ENCODE measurements around the gene FLT3.

The FLT3 gene

DNA sequence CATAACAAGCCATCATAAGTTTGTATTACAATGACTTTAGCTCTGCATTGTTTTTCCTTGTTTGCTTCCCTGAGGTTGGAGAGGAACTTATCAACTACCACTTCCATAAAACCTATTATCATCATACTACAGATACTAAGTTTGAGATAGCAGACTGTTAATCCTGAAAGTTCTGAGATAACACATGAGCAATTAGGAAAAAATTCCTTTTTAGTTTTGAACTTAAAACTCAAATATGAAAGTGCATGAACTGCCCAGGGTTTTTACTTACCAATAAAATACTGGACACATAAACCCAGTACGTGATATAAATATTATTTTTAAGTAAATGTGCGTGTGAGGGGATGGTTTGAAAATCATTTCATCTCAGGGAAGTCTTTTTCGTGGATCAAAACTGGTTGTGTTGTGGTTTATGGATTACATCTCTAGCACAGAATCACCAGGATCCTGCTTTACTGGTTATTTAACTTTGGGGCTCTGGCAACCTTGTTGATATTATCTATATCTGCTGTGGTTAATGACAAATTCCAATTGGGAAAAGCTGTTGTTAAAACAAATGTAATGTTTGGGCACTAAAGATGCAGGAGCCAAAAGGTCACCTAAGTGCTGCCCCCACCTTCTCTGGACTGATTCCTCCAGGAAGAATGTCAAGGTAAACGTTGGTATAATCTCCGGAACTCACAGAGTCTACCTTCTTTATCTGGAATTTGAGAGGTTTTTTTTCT, 143.6 kb downstream of the FLT3 start:
- DNase-seq: no peak

DNA sequence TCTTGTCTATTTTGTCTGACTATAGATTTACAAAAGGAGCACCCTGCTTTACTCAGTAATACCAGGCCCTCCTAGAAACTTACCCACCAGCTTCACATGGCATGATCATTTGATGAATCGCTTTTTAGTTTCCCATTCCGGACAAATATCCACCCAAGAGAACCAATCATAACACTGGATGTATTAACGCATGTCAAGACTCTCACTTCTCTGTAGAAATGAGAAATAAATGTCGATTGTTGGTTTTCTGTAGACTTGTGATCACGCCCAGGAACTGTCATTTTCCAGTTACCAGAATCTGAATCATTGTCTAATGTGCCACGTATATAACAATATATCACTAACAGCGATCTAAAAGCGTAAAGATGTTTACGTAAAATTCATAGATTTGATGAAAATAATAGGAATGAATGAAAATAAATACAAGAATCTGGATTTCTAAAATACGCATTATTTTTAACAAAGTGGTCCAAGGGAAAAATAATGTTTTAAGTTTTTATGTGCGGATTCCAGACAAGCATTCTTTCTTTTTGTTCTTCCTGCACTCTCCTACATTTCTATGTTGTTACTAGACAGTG, 145.3 kb downstream of the FLT3 start:
- DNase-seq: no peak

DNA sequence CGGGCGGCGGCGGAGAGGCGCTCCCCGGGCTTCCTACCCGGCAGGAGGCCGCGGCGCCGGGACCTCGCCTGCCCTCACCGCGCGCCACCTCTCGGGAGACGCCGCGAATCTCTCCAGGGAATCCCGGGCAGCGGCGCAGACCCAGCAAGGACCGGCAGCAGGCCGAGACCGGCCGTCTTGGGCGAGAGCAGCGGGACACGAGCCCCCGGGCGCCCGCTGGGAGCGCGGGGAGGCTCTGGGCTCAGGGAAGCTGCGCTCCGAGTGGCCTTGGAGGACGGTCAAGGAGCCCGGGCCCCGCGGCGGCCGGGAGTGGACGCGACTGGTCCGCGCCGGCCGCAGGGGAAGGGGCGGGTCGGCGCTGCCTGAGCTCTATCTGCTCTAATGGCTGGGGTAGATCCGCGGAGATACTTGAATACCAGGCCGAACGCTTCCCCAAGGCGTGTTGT, 145.9 kb downstream of the FLT3 start:
- DNase-seq: no peak

DNA sequence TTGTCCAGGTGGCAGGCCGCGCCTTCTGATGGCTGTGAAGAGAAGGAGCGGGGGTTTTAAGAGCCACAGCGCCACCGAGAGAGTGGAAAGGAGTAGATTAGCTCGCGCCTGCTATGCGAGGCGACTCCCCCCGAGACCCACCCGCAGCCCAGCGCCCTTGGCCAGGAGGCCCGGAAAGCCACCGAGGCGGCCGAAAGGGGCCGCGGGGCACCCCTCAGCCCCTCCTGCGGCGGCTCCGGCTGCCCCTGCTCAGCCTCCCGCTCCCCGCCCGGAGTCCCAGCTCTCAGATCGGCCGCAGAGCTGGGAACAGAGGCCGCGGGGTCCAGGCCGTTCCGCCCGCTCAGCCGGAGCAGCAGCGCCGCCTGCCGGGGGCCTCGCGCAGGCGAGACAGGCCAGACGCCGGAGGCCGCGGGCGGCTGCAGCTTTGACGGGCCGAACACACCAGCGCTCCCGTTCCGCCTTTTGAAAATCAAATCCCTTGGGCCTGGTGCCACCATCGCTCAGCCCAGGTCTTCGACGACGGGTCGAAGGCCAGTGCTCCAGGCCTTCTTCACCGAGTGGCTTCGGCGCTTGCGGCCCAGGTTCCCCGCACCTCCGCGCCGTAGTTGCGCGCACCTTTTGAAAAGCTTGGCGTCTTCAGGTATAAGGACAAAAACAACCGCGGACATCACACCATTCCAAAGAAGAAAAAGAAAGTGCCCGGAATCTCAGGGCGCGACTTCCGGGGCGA, 146.5 kb downstream of the FLT3 start:
- peak; percentile 41 for DNase-seq

All from GOT3 (cell line).